Measurements from ENCODE around the gene SNX22.

SNX22 gene

GRCh38 chr15:64149893-64150578 lies 1.5 kb upstream of the SNX22 start:
- no peak for DNase-seq (ENCODE audit: low read depth, low spot score)
- ChIA-PET POLR2A (interaction anchor here (0.7 to 1.4 kb wide), 2 partner anchors 13 to 211 kb away, joined by 4 to 5 read pairs; partner anchors contain the start of gene PPIB), CTCF (interaction anchor here (0.9 to 5.8 kb wide), 5 partner anchors 8 to 540 kb away, joined by 3 to 27 read pairs (median 5); no protein-coding TSS in a partner anchor)
- H3K4me3 ChIP-seq (ENCODE audit: low read depth, low read length): no peak overlapping the region
- no peak for TF ChIP-seq CTCF (IDR thresholded peaks at IDR 0.05; ENCODE audit: insufficient read depth, low read length, missing control alignments)

- ChIA-PET POLR2A (interaction anchor here (0.6 to 1.8 kb wide), 3 partner anchors 9 to 302 kb away, joined by 3 to 11 read pairs (median 7); partner anchors contain the start of gene PPIB), CTCF (interaction anchor here (0.6 to 3.1 kb wide), 25 partner anchors 8 to 523 kb away, joined by 3 to 39 read pairs (median 4); partner anchors contain the start of genes PPIB, SNX1 and TRIP4)
- no peak for TF ChIP-seq CTCF (IDR thresholded peaks at IDR 0.05; ENCODE audit: insufficient read depth, low read length, missing control alignments)
- H3K4me3 ChIP-seq (ENCODE audit: low read depth, low read length): no peak overlapping the region; the same call in 1 of the 2 replicates
- no peak for DNase-seq (ENCODE audit: low read depth, low spot score)
Measured at GRCh38 chr15:64152507-64153387, 1.2 kb downstream of the SNX22 start.

GRCh38 chr15:64153480-64154367 lies 2.2 kb downstream of the SNX22 start:
- peak; percentile 99 for TF ChIP-seq CTCF (IDR thresholded peaks at IDR 0.05; ENCODE audit: insufficient read depth, low read length, missing control alignments)
- DNase-seq (ENCODE audit: low read depth, low spot score): peak; percentile 29
- no peak overlapping the region for H3K4me3 ChIP-seq (ENCODE audit: low read depth, low read length)
- POLR2A ChIA-PET: interaction anchor here (1.7 to 1.8 kb wide), 2 partner anchors 8 to 10 kb away, joined by 7 to 11 read pairs; partner anchors contain the start of gene PPIB
- CTCF ChIA-PET: interaction anchor here (0.6 to 3.1 kb wide), 33 partner anchors 9 to 544 kb away, joined by 3 to 39 read pairs (median 3); partner anchors contain the start of genes CSNK1G1, PPIB, SNX1 and TRIP4

GRCh38 chr15:64155802-64156651 lies 4.5 kb downstream of the SNX22 start:
- no peak for DNase-seq (ENCODE audit: low read depth, low spot score)
- POLR2A ChIA-PET: interaction anchor here (0.6 kb wide), 1 partner anchor 515 kb away, joined by 4 read pairs; no protein-coding TSS in a partner anchor
- CTCF ChIA-PET: interaction anchor here (0.6 to 3.3 kb wide), 3 partner anchors 9 to 622 kb away, joined by 3 to 27 read pairs (median 5); partner anchors contain the start of gene CSNK1G1
- no peak for TF ChIP-seq CTCF (IDR thresholded peaks at IDR 0.05; ENCODE audit: insufficient read depth, low read length, missing control alignments)
- H3K4me3 ChIP-seq (ENCODE audit: low read depth, low read length): no peak overlapping the region
